ENCODE measurements around the gene TPGS1.

TPGS1 gene

DNA sequence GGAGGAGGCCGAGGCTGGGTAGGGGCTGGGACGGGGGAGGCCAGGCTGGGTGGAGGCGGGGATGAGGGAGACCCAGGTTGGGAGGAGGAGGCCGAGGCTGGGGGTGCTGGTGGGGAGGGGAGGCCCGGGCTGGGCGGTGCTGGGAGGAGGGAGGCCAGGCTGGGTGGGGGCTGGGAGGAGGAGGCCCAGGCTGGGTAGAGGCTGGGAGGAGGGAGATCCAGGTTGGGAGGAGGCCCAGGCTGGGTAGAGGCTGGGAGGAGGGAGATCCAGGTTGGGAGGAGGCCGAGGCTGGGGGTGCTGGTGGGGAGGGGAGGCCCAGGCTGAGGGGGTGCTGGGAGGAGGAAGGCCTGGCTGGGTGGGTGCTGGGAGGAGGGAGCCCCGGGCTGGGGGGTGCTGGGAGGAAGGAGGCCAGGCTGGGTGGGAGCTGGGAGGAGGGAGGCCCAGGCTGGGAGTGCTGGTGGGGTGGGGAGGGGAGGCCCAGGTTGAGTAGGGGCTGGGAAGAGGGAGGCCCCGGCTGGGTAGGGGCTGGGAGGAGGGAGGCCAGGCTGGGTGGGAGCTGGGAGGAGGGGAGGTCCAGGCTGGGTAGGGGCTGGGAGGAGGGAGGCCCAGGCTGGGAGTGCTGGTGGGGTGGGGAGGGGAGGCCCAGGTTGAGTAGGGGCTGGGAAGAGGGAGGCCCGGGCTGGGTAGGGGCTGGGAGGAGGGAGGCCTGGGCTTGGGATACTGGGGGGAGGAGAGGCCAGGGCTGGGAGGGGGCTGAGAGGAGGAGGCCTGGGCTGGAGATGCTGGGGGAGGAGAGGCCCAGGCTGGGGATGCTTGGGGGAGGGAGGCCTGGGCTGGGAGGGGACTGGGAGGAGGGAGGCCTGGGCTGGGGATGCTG, 10.7 kb downstream of the TPGS1 start:
- Histone ChIP-seq H3K9ac (ENCODE audit: low read length) (no peak overlapping the region), H3K27ac (ENCODE audit: low read length) (no peak overlapping the region)

DNA sequence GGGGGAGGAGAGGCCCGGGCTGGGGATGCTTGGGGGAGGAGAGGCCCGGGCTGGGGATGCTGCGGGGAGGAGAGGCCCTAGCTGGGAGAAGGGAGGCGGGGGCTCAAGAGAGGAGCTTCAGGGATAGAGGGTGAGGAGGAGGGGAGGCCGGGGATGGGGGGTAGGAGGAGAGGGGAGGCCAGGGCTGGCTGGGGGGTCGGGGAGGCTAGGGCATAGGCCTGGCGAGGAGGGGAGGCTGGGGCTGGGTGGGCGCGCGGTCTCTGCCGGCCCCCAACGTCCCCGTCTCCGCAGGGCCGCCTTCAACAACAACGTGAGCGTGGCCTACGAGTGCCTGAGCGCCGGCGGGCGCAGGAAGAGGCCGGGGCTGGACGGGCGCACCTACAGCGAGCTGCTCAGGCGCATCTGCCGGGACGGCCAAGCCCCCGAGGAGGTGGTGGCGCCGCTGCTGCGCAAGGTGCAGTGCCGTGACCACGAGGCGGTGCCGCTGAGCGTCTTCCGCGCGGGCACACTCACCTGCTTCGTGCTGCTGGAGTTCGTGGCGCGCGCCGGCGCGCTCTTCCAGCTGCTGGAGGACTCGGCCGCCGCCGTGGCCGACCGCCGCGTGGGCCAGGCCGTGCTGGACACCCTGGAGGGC, 11.4 kb downstream of the TPGS1 start:
- no peak overlapping the region for H3K4me3 ChIP-seq (ENCODE audit: low read length)
- peaks cover 13% of the 10 kb centered on the region for H3K27me3 ChIP-seq (ENCODE audit: control insufficient read depth, insufficient read depth, low read length)
- no peaks in the 10 kb centered on the region for H3K4me1 ChIP-seq (ENCODE audit: control insufficient read depth, low read depth, low read length)
- H3K27ac ChIP-seq (ENCODE audit: low read length), result no peak overlapping the region
- no peak overlapping the region for H3K9ac ChIP-seq (ENCODE audit: low read length)
- H3K9me3 ChIP-seq (ENCODE audit: control insufficient read depth, low read depth, low read length), result no peaks in the 10 kb centered on the region
- H3K36me3 ChIP-seq (ENCODE audit: control insufficient read depth, low read depth, low read length), result no peaks in the 10 kb centered on the region

More for the DNA sequence above, 10.7 kb downstream of the TPGS1 start:
- no peaks in the 10 kb centered on the region for H3K36me3 ChIP-seq (ENCODE audit: control insufficient read depth, low read depth, low read length)
- H3K27me3 ChIP-seq (ENCODE audit: control insufficient read depth, insufficient read depth, low read length), result peaks cover 20% of the 10 kb centered on the region
- no peaks in the 10 kb centered on the region for H3K4me1 ChIP-seq (ENCODE audit: control insufficient read depth, low read depth, low read length)
- no peaks in the 10 kb centered on the region for H3K9me3 ChIP-seq (ENCODE audit: control insufficient read depth, low read depth, low read length)
- no peak overlapping the region for H3K4me3 ChIP-seq (ENCODE audit: low read length)

DNA sequence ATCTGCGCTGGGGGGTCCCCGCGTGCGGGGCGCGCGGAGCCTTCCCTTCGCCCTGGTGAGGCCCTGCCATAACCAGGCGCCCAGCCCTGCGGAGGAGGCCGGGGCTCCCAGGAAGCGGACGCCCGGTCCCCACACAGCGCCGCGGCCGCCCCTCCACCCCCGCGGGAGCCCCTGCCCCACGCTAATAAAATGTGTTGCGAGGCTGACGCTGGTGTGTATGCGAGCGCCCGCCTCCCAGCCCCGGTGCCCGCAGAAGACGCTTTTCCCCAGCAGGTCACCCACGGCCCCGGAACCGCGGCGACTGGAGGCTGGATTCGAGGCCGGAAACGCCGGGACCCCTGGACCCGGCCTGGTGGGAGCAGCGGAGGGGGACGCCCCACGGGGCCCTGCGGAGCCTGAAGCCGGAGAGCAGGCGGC, 12.2 kb downstream of the TPGS1 start:
- H3K9ac ChIP-seq (ENCODE audit: low read length), result no peak overlapping the region
- no peak overlapping the region for H3K4me3 ChIP-seq (ENCODE audit: low read length)
- H3K4me1 ChIP-seq (ENCODE audit: control insufficient read depth, low read depth, low read length), result no peaks in the 10 kb centered on the region
- no peak overlapping the region for H3K27ac ChIP-seq (ENCODE audit: low read length)
- no peaks in the 10 kb centered on the region for H3K9me3 ChIP-seq (ENCODE audit: control insufficient read depth, low read depth, low read length)
- H3K36me3 ChIP-seq (ENCODE audit: control insufficient read depth, low read depth, low read length), result no peaks in the 10 kb centered on the region
- peaks cover 6% of the 10 kb centered on the region for H3K27me3 ChIP-seq (ENCODE audit: control insufficient read depth, insufficient read depth, low read length)

DNA sequence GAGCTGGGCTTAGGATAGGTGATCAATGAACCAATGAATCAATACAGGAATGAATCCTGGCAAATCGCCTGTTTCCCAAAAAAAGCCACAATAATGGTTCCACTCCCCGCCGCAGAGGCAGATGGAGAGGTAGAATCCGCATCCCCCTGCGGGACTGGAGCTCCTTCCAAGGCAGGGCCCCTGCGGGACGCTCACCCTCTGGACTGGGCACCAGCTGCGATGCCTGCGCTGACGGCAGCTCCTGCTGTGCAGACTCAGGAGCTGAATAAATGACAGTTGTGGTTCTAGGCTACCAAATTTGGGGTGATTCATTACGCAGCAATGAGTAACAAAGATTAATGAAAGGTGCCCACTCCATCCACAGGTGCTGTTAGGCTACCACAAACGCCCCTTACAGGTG, 15.4 kb downstream of the TPGS1 start:
- no peaks in the 10 kb centered on the region for H3K36me3 ChIP-seq (ENCODE audit: control insufficient read depth, low read depth, low read length)
- H3K27me3 ChIP-seq (ENCODE audit: control insufficient read depth, insufficient read depth, low read length), result peaks cover 5% of the 10 kb centered on the region
- H3K27ac ChIP-seq (ENCODE audit: low read length), result no peak overlapping the region
- H3K4me1 ChIP-seq (ENCODE audit: control insufficient read depth, low read depth, low read length), result no peaks in the 10 kb centered on the region
- no peak overlapping the region for H3K9ac ChIP-seq (ENCODE audit: low read length)
- no peaks in the 10 kb centered on the region for H3K9me3 ChIP-seq (ENCODE audit: control insufficient read depth, low read depth, low read length)
- no peak overlapping the region for H3K4me3 ChIP-seq (ENCODE audit: low read length)

DNA sequence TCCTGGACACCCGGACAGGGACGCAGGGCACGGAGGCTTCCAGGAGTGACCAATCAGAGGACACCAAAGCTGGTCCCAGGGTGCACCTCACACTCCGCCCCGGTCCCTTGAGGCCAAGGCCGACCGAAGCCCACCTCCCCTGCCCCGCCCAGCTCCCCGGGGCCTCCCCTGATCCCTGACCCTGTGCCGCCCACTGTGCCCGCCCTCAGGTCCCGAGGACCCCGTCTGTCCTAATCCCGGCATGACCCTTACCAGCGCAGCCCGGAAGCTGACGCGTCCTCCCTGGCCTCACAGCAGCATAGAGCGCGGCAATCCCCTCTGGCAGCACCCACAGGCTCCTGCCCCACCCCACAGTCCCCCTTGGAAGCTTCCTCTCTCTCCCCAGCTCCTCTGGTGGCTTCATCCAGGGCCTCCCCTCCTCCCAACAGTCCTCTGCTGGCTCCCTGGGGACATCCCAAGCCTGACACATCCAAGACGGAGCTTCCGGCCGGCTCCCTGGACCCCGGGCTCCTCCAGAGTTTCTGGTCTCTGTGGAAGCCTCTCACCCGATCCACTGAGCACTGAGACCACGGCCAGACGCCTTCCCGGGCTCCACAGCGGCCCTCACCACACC, 16.9 kb downstream of the TPGS1 start:
- Histone ChIP-seq H3K27ac (ENCODE audit: low read length) (no peak overlapping the region), H3K27me3 (ENCODE audit: control insufficient read depth, insufficient read depth, low read length) (peaks cover 5% of the 10 kb centered on the region), H3K9me3 (ENCODE audit: control insufficient read depth, low read depth, low read length) (no peaks in the 10 kb centered on the region), H3K36me3 (ENCODE audit: control insufficient read depth, low read depth, low read length) (no peaks in the 10 kb centered on the region), H3K4me1 (ENCODE audit: control insufficient read depth, low read depth, low read length) (no peaks in the 10 kb centered on the region), H3K4me3 (ENCODE audit: low read length) (no peak overlapping the region), H3K9ac (ENCODE audit: low read length) (no peak overlapping the region)

DNA sequence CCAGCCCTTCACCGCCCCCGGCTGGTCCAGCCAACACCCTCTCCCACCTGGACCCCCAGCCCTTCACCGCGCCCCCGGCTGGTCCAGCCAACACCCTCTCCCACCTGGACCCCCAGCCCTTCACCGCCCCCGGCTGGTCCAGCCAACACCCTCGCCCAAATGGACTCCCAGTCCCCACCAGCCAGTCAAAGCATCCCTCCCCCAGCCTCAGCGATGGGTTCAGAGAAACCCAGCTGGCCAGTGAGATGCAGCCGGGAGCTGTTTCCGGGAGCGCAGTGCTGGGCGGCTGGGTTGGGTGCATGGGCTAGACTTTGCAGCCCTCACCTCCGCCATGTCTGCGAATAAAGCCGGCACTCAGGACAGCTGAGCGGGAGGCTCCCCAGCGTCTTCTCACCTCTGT, 17.7 kb downstream of the TPGS1 start:
- Histone ChIP-seq H3K9me3 (ENCODE audit: control insufficient read depth, low read depth, low read length) (no peaks in the 10 kb centered on the region), H3K36me3 (ENCODE audit: control insufficient read depth, low read depth, low read length) (no peaks in the 10 kb centered on the region), H3K27me3 (ENCODE audit: control insufficient read depth, insufficient read depth, low read length) (peaks cover under 1% of the 10 kb centered on the region), H3K27ac (ENCODE audit: low read length) (no peak overlapping the region), H3K4me3 (ENCODE audit: low read length) (no peak overlapping the region), H3K9ac (ENCODE audit: low read length) (no peak overlapping the region), H3K4me1 (ENCODE audit: control insufficient read depth, low read depth, low read length) (no peaks in the 10 kb centered on the region)

DNA sequence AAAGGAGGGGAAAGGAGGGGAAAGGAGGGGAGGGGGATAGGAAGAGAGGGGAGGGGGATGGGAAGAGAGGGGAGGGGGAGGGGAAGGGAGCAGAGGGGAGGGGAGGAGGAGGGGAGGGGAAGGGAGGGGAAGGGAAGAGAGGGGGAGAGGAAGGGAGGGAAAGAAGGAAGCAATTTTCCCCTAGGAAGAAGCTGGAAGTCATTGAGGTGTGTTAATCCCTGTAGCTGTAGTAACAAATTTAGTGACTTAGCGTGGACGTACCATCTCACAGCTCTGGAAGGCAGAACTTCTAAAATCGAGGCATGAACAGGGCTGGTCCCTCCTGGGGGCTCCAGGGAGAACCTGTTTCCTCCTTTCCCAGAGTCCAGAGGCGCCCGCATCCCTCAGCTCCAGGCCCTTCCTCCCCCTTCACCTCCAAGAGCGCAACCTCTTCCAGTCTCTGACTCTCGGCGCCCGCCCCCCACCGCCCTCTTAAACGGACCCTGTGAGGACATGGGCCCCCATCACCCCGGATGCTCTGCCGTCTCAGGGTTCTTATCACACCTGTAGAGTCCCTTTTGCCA, 18.6 kb downstream of the TPGS1 start:
- H3K36me3 ChIP-seq (ENCODE audit: control insufficient read depth, low read depth, low read length), result no peaks in the 10 kb centered on the region
- H3K9ac ChIP-seq (ENCODE audit: low read length), result no peak overlapping the region
- no peaks in the 10 kb centered on the region for H3K9me3 ChIP-seq (ENCODE audit: control insufficient read depth, low read depth, low read length)
- H3K27me3 ChIP-seq (ENCODE audit: control insufficient read depth, insufficient read depth, low read length), result no peaks in the 10 kb centered on the region
- H3K4me1 ChIP-seq (ENCODE audit: control insufficient read depth, low read depth, low read length), result no peaks in the 10 kb centered on the region
- no peak overlapping the region for H3K4me3 ChIP-seq (ENCODE audit: low read length)
- H3K27ac ChIP-seq (ENCODE audit: low read length), result no peak overlapping the region

DNA sequence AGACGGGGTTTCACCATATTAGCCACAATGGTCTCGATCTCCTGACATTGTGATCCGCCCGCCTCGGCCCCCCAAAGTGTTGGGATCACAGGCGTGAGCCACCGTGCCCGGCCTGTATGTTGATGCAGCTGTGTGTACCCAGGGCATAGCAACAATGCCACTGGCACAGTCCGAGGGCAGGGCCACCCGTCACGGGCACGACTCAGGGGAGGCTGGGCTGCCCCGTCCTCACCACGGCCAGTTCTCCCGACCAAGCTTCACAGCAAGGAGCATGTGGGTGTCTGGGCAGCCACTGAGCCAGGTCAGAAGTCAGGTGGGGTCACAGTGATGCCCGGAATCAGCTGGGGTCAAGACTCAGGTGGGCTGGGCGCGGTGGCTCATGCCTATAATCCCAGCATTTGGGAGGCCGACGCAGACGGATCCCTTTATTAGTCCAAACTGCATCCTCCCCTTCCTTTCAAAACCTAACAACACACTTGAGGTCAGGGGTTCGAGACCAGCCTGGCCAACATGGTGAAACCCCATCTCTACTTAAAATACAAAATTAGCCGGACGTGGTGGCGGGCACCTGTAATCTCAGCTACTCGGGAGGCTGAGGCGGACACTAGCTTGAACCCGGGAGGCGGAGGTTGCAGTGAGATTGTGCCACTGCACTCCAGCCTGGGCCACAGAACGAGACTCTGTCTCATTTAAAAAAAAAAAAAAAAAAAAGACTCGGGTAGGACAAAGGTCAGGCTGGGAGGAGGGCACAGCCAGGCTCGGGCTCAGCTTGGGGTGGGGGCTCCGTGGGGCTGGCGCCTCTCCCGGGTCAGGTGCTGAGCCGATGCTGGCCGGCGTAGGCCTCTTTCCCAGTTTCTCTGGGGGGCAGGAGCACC, 23.1 kb downstream of the TPGS1 start:
- Histone ChIP-seq H3K27ac (ENCODE audit: low read length) (no peak overlapping the region), H3K27me3 (ENCODE audit: control insufficient read depth, insufficient read depth, low read length) (no peaks in the 10 kb centered on the region), H3K9me3 (ENCODE audit: control insufficient read depth, low read depth, low read length) (no peaks in the 10 kb centered on the region), H3K4me1 (ENCODE audit: control insufficient read depth, low read depth, low read length) (peaks cover 5% of the 10 kb centered on the region), H3K4me3 (ENCODE audit: low read length) (peak overlapping the region; percentile 72), H3K9ac (ENCODE audit: low read length) (peak overlapping the region; percentile 56), H3K36me3 (ENCODE audit: control insufficient read depth, low read depth, low read length) (no peaks in the 10 kb centered on the region)

DNA sequence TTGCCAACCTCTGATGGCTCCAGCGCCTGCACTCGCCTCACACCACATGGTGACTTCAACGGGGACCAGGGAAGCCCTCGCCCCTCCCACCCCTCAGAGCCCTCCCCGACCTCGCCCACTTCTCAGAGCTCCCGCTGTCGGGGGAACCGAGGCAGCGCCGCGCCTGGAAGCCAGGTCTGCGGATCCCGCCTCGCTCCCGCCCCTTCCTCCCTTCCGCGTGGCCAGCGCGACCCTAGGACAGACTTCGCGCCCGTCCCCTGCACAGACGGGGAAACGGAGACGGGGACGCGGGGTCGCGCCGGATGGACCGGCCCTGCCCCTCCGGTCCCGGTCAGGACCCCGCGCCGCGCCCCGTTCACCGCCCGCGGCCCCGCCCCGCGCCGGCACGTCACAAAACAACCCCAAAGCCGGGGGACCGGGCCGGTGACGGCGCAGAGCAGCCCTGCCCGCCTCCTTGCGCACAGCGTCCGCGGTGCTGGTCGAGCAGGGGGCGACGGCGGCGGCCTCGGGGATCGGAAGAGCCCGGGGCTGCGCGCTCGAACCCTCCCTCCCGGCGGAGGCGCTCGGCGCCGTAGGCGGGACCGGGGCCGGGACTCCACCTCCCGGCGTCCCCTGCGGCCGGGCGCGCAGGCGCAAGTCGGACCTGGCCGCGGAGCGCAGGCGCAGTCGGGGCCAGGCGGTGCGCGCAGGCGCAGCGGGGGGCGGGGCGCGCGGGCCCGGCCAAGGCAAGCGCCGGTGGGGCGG, 23.9 kb downstream of the TPGS1 start:
- H3K27ac ChIP-seq (ENCODE audit: low read length), result no peak overlapping the region
- peak overlapping the region; percentile 72 for H3K4me3 ChIP-seq (ENCODE audit: low read length)
- no peaks in the 10 kb centered on the region for H3K27me3 ChIP-seq (ENCODE audit: control insufficient read depth, insufficient read depth, low read length)
- no peaks in the 10 kb centered on the region for H3K9me3 ChIP-seq (ENCODE audit: control insufficient read depth, low read depth, low read length)
- H3K36me3 ChIP-seq (ENCODE audit: control insufficient read depth, low read depth, low read length), result peaks cover 4% of the 10 kb centered on the region
- peak overlapping the region; percentile 56 for H3K9ac ChIP-seq (ENCODE audit: low read length)
- peaks cover 5% of the 10 kb centered on the region for H3K4me1 ChIP-seq (ENCODE audit: control insufficient read depth, low read depth, low read length)

DNA sequence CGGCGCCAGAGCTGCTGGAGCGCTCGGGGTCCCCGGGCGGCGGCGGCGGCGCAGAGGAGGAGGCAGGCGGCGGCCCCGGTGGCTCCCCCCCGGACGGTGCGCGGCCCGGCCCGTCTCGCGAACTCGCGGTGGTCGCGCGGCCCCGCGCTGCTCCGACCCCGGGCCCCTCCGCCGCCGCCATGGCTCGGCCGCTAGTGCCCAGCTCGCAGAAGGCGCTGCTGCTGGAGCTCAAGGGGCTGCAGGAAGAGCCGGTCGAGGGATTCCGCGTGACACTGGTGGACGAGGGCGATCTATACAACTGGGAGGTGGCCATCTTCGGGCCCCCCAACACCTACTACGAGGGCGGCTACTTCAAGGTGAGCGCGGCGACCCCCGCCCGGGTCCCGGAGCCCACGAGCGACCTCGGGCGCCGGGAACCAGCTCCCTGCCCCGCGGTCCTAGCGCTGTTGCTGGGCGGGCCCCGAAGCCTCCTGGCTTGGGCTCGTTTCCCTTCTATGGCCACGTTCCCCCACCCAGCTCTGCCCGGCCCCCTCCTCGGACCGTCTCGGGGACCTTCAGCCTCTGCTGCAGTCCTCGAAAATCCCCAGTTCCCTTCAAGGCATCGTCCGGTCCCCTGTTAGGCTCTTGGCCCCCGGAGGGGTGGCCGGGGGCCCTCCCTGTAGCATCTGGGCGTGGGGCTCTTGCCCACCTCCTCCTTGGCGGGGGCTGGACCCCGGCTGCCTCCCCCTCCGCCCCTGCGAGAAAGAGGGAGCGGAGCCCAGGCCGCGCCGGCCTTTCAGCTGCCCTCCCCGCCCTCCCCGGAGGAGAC, 24.7 kb downstream of the TPGS1 start, which contains the start of gene CDC34:
CDC34 (plus strand) TSS at position 8 of the 808 bp plus-strand sequence; CDS start at position 180, 172 bp downstream.
- no peaks in the 10 kb centered on the region for H3K27me3 ChIP-seq (ENCODE audit: control insufficient read depth, insufficient read depth, low read length)
- no peak within 1 kb of the TSS for H3K27ac ChIP-seq (ENCODE audit: low read length)
- H3K9me3 ChIP-seq (ENCODE audit: control insufficient read depth, low read depth, low read length), result no peaks in the 10 kb centered on the region
- H3K4me3 ChIP-seq (ENCODE audit: low read length), result peak within 1 kb of the TSS; percentile 85
- H3K9ac ChIP-seq (ENCODE audit: low read length), result peak within 1 kb of the TSS; percentile 73
- peaks cover 5% of the 10 kb centered on the region for H3K4me1 ChIP-seq (ENCODE audit: control insufficient read depth, low read depth, low read length)
- peaks cover 10% of the 10 kb centered on the region for H3K36me3 ChIP-seq (ENCODE audit: control insufficient read depth, low read depth, low read length)

All from iPS-18a (cell line).